Endodermal cell (in vitro differentiated cells): ENCODE results near the gene PAX9. TPM values are rescaled to one million over a fixed set of nuclear protein-coding genes. Genes with fewer than 3 reads are reported as not detected.

Experiments
- DNase-seq: peaks from one replicate; pipeline ENCODE4 v3.0.0-alpha.2; 2017
- H3K27ac ChIP-seq: 2 replicates; pipeline ENCODE4 v1.5.1; 2013; ENCODE audit warnings: mild to moderate bottlenecking, low read depth, low read length, moderate library complexity
- H3K27me3 ChIP-seq: 2 replicates; pipeline ENCODE4 v1.6.1; 2013; ENCODE audit warnings: mild to moderate bottlenecking, low read length, moderate library complexity; ENCODE audit not compliant: insufficient read depth, control insufficient read depth, poor library complexity, severe bottlenecking
- H3K36me3 ChIP-seq: 2 replicates; pipeline ENCODE4 v1.7.0; 2013; ENCODE audit warnings: mild to moderate bottlenecking, low read length, moderate library complexity; ENCODE audit not compliant: control insufficient read depth, insufficient read depth
- H3K4me1 ChIP-seq: one replicate; pipeline ENCODE4 v1.7.0; 2013; ENCODE audit warnings: low read length; ENCODE audit not compliant: control insufficient read depth, insufficient read depth
- H3K4me3 ChIP-seq: 2 replicates; pipeline ENCODE4 v1.5.1; 2013; ENCODE audit warnings: mild to moderate bottlenecking, low read length, moderate library complexity
- H3K9ac ChIP-seq: 2 replicates; pipeline ENCODE4 v1.6.1; 2013; ENCODE audit warnings: mild to moderate bottlenecking, low read length, moderate library complexity; ENCODE audit not compliant: poor library complexity, severe bottlenecking; ENCODE audit errors: extremely low read depth
- H3K9me3 ChIP-seq: 2 replicates; pipeline ENCODE4 v1.6.1; 2013; ENCODE audit warnings: mild to moderate bottlenecking, low read length, moderate library complexity; ENCODE audit not compliant: control insufficient read depth
- H3K27ac Mint-ChIP-seq: 2 replicates; pipeline ENCODE4 v1.8.0; 2020; ENCODE audit warnings: mixed read lengths
- H3K27me3 Mint-ChIP-seq: 2 replicates; pipeline ENCODE4 v1.8.0; 2021; ENCODE audit warnings: mild to moderate bottlenecking, mixed read lengths; ENCODE audit not compliant: insufficient read depth
- H3K36me3 Mint-ChIP-seq: 2 replicates; pipeline ENCODE4 v1.8.0; 2020; ENCODE audit warnings: low read depth, mixed read lengths
- H3K4me1 Mint-ChIP-seq: 2 replicates; pipeline ENCODE4 v1.8.0; 2020; ENCODE audit warnings: mixed read lengths
- H3K4me3 Mint-ChIP-seq: 2 replicates; pipeline ENCODE4 v1.8.0; 2020; ENCODE audit warnings: mild to moderate bottlenecking, moderate library complexity, mixed read lengths
- H3K9me3 Mint-ChIP-seq: 2 replicates; pipeline ENCODE4 v1.8.0; 2020; ENCODE audit warnings: mild to moderate bottlenecking, mixed read lengths
- CTCF ChIP-seq: fragments of 200-600 bp; sonication (generic); conservative IDR thresholded peaks from 2 replicates; pipeline ENCODE4 v1.5.0; 2021; ENCODE audit warnings: antibody characterized with exemption, mild to moderate bottlenecking
- WGBS, 2 experiments: methylation state at CpG; one replicate each; pipeline versions ENCODE4 v1.1.5 to v1.1.7; 2013; ENCODE audit warnings: missing lambda C conversion rate in 2 of 2, mixed read lengths in 1 of 2; ENCODE audit not compliant: insufficient coverage in 1 of 2, insufficient read length in 1 of 2; 5-methylcytosine and 5-hydroxymethylcytosine counted together
- total RNA-seq, 2 donors: library from RNA; stranded (reverse); fragmentation: NEBNext Ultra II Directional in 1 of 2; extraction: Animal tissue kit (Norgen Biotek cat#: 25700) in 1 of 2; gene quantifications; 2 replicates in 1 of 2; 3 replicates in 1 of 2; pipeline ENCODE4 v1.2.1, GENCODE V29; 2021

Gene PAX9
- total RNA-seq, 2 donors from 2014 or later: 0.22 to 0.35 TPM

- H3K4me3 Mint-ChIP-seq: no peak overlapping the region
Measured at GRCh38 chr14:36633580-36633979, 28.1 kb upstream of the PAX9 start.

GRCh38 chr14:36646664-36647416 lies 14.8 kb upstream of the PAX9 start:
- Histone ChIP-seq H3K36me3 (no peaks in the 10 kb centered on the region), H3K27ac (no peak overlapping the region), H3K9me3 (no peaks in the 10 kb centered on the region), H3K4me3 (peak overlapping the region; percentile 80), H3K4me1 (peaks cover 2% of the 10 kb centered on the region), H3K9ac (no peak overlapping the region), H3K27me3 (peaks cover 97% of the 10 kb centered on the region)
- peak; percentile 67 for TF ChIP-seq CTCF
- Mint-ChIP-seq H3K27ac (no peak overlapping the region), H3K4me3 (peak overlapping the region; percentile 68), H3K27me3 (peaks cover 96% of the 10 kb centered on the region), H3K9me3 (no peaks in the 10 kb centered on the region), H3K4me1 (peaks cover 7% of the 10 kb centered on the region), H3K36me3 (no peaks in the 10 kb centered on the region)
- WGBS, 2 experiments: 8 to 9% methylated on average over 29 to 55 of the region's 55 CpGs
- peak; percentile 83 for DNase-seq

More at GRCh38 chr14:36633580-36633979, 28.1 kb upstream of the PAX9 start:
- no peak for DNase-seq
- Histone ChIP-seq H3K36me3 (no peaks in the 10 kb centered on the region), H3K4me3 (no peak overlapping the region), H3K9ac (no peak overlapping the region), H3K27me3 (peaks cover 65% of the 10 kb centered on the region), H3K9me3 (no peaks in the 10 kb centered on the region), H3K4me1 (no peaks in the 10 kb centered on the region), H3K27ac (no peak overlapping the region)
- peaks cover 66% of the 10 kb centered on the region for H3K27me3 Mint-ChIP-seq
- H3K27ac Mint-ChIP-seq: no peak overlapping the region
- H3K4me1 Mint-ChIP-seq: no peaks in the 10 kb centered on the region
- H3K9me3 Mint-ChIP-seq: no peaks in the 10 kb centered on the region
- no peaks in the 10 kb centered on the region for H3K36me3 Mint-ChIP-seq
- 82 to 95% methylated on average over 2 to 3 of the region's 3 CpGs for WGBS, 2 experiments
- no peak for TF ChIP-seq CTCF

GRCh38 chr14:36647417-36647823 lies 14.2 kb upstream of the PAX9 start:
- H3K27me3 Mint-ChIP-seq: peaks cover 96% of the 10 kb centered on the region
- TF ChIP-seq CTCF: no peak
- H3K27me3 ChIP-seq: peaks cover 97% of the 10 kb centered on the region

More at GRCh38 chr14:36647417-36647823, 14.2 kb upstream of the PAX9 start:
- peak overlapping the region; percentile 80 for H3K4me3 ChIP-seq
- Mint-ChIP-seq H3K4me1 (peaks cover 7% of the 10 kb centered on the region), H3K4me3 (peak overlapping the region; percentile 68), H3K9me3 (no peaks in the 10 kb centered on the region), H3K36me3 (no peaks in the 10 kb centered on the region), H3K27ac (no peak overlapping the region)
- peaks cover 2% of the 10 kb centered on the region for H3K4me1 ChIP-seq
- no peak overlapping the region for H3K27ac ChIP-seq
- H3K9ac ChIP-seq: no peak overlapping the region
- H3K36me3 ChIP-seq: no peaks in the 10 kb centered on the region
- 0 to 2% methylated on average over 11 to 34 of the region's 34 CpGs for WGBS, 2 experiments
- no peaks in the 10 kb centered on the region for H3K9me3 ChIP-seq
- no peak for DNase-seq
